HEK293T (cell line): Measurements from ENCODE around the gene TTLL11.

Source experiments
- ARNT ChIP-seq: fragments of 450-650 bp; IDR thresholded peaks from 2 replicates; pipeline ENCODE4 v1.6.1; 2017; ENCODE audit warnings: mild to moderate bottlenecking
- BHLHE40 ChIP-seq: fragments of 450-650 bp; IDR thresholded peaks from 2 replicates; pipeline ENCODE4 v1.6.1; 2016; ENCODE audit warnings: mild to moderate bottlenecking, moderate library complexity, borderline replicate concordance
- FOXA1 ChIP-seq: fragments of 450-650 bp; IDR thresholded peaks from 2 replicates; pipeline ENCODE4 v1.6.1; 2016; ENCODE audit warnings: mild to moderate bottlenecking
- FOXM1 ChIP-seq: fragments of 450-650 bp; IDR thresholded peaks from 2 replicates; pipeline ENCODE4 v1.6.1; 2017; ENCODE audit warnings: mild to moderate bottlenecking, borderline replicate concordance
- HDGF ChIP-seq: fragments of 450-650 bp; IDR thresholded peaks from 2 replicates; pipeline ENCODE4 v1.6.1; 2017; ENCODE audit warnings: antibody characterized with exemption, borderline replicate concordance
- L3MBTL2 ChIP-seq: fragments of 450-650 bp; conservative IDR thresholded peaks from 2 replicates; pipeline ENCODE4 v1.6.1; 2016; ENCODE audit warnings: mild to moderate bottlenecking
- LEF1 ChIP-seq: fragments of 450-650 bp; IDR thresholded peaks from 2 replicates; pipeline ENCODE4 v1.6.1; 2017; ENCODE audit warnings: mild to moderate bottlenecking, borderline replicate concordance
- NFRKB ChIP-seq: fragments of 450-650 bp; IDR thresholded peaks from 2 replicates; pipeline ENCODE4 v1.6.1; 2016; ENCODE audit warnings: mild to moderate bottlenecking, moderate library complexity
- TARDBP ChIP-seq: fragments of 450-650 bp; IDR thresholded peaks from 2 replicates; pipeline ENCODE4 v1.6.1; 2016
- TF ChIP-seq, protein P1 (sequence below): fragments of 450-650 bp; IDR thresholded peaks from 2 replicates; pipeline ENCODE4 v1.6.1; 2016

GRCh38 chr9:121991307-121991661 lies 101.8 kb downstream of the TTLL11 start:
- TF ChIP-seq, protein P1, sequence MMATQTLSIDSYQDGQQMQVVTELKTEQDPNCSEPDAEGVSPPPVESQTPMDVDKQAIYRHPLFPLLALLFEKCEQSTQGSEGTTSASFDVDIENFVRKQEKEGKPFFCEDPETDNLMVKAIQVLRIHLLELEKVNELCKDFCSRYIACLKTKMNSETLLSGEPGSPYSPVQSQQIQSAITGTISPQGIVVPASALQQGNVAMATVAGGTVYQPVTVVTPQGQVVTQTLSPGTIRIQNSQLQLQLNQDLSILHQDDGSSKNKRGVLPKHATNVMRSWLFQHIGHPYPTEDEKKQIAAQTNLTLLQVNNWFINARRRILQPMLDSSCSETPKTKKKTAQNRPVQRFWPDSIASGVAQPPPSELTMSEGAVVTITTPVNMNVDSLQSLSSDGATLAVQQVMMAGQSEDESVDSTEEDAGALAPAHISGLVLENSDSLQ, result no peak
- TF ChIP-seq BHLHE40 (no peak), ARNT (no peak), TARDBP (no peak), NFRKB (no peak), L3MBTL2 (no peak), LEF1 (no peak), FOXA1 (no peak), HDGF (no peak), FOXM1 (no peak)
